Ishikawa (cell line): ENCODE measurements around the gene PAK6.

Source experiments
- CEBPB ChIP-seq: IDR thresholded peaks from 2 replicates; pipeline ENCODE4 v1.6.1; 2012
- CREB1 ChIP-seq: IDR thresholded peaks from 2 replicates; pipeline ENCODE4 v1.6.1; 2012; ENCODE audit warnings: low read depth
- EP300 ChIP-seq: IDR thresholded peaks from 2 replicates; pipeline ENCODE4 v1.6.1; 2012; ENCODE audit warnings: borderline replicate concordance
- FOXM1 ChIP-seq: IDR thresholded peaks from 2 replicates; pipeline ENCODE4 v1.6.1; 2012; ENCODE audit warnings: low read depth, borderline replicate concordance
- MAX ChIP-seq: IDR thresholded peaks from 2 replicates; pipeline ENCODE4 v1.6.1; 2012
- REST ChIP-seq: IDR thresholded peaks from 2 replicates; pipeline ENCODE4 v1.6.1; 2012; ENCODE audit warnings: low read depth, mild to moderate bottlenecking
- TAF1 ChIP-seq: IDR thresholded peaks from 2 replicates; pipeline ENCODE4 v1.6.1; 2012; ENCODE audit warnings: low read depth, mild to moderate bottlenecking
- TCF12 ChIP-seq: IDR thresholded peaks from 2 replicates; pipeline ENCODE4 v1.6.1; 2012; ENCODE audit warnings: low read depth
- TEAD4 ChIP-seq: IDR thresholded peaks from 2 replicates; pipeline ENCODE4 v1.6.1; 2012
- USF1 ChIP-seq: IDR thresholded peaks from 2 replicates; pipeline ENCODE4 v1.6.1; 2012
- YY1 ChIP-seq: IDR thresholded peaks from 2 replicates; pipeline ENCODE4 v1.6.1; 2012; ENCODE audit warnings: low read depth
- ZBTB7A ChIP-seq: IDR thresholded peaks from 2 replicates; pipeline ENCODE4 v1.6.1; 2012; ENCODE audit warnings: low read depth

- TF ChIP-seq TCF12 = peak; percentile 68
- peak; percentile 37; the same call in 1 of the 2 replicates for TF ChIP-seq FOXM1
- peak; percentile 86 for TF ChIP-seq YY1
- TF ChIP-seq EP300 = peak; percentile 51; the same call in 1 of the 2 replicates
- peak; percentile 44; the same call in 1 of the 2 replicates for TF ChIP-seq TAF1
- TF ChIP-seq CREB1 = no peak
- no peak for TF ChIP-seq USF1
- TF ChIP-seq CEBPB = peak; percentile 96
- TF ChIP-seq ZBTB7A = no peak
- peak; percentile 59; the same call in 1 of the 2 replicates for TF ChIP-seq MAX
- peak; percentile 33; the same call in 1 of the 2 replicates for TF ChIP-seq TEAD4
- no peak for TF ChIP-seq REST
These were observed 6.2 kb downstream of the PAK6 start for GRCh38 chr15:40244961-40245523.
